Muscle layer of colon (tissue), 2 donors: ENCODE measurements around the gene PPARGC1A.

Source experiments
- H3K27ac ChIP-seq: one replicate; pipeline ENCODE4 v1.7.0; 2013; ENCODE audit warnings: low read depth, mild to moderate bottlenecking, low read length, moderate library complexity
- H3K27me3 ChIP-seq, 2 donors: one replicate each; pipeline ENCODE4 v1.7.0; 2013; ENCODE audit warnings: low read length in 2 of 2, mild to moderate bottlenecking in 2 of 2; ENCODE audit not compliant: insufficient read depth in 2 of 2, control insufficient read depth in 1 of 2
- H3K36me3 ChIP-seq: one replicate; pipeline ENCODE4 v1.7.0; 2013; ENCODE audit warnings: mild to moderate bottlenecking, low read length; ENCODE audit not compliant: insufficient read depth
- H3K4me1 ChIP-seq: one replicate; pipeline ENCODE4 v1.7.0; 2013; ENCODE audit warnings: mild to moderate bottlenecking, low read length; ENCODE audit not compliant: insufficient read depth
- H3K4me3 ChIP-seq, 2 donors: one replicate each; pipeline ENCODE4 v1.7.0; 2013; ENCODE audit warnings: low read length in 2 of 2, low read depth in 1 of 2, mild to moderate bottlenecking in 1 of 2, moderate library complexity in 1 of 2
- H3K9ac ChIP-seq: one replicate; pipeline ENCODE4 v1.7.0; 2013; ENCODE audit warnings: low read length
- H3K9me3 ChIP-seq: one replicate; pipeline ENCODE4 v1.7.0; 2013; ENCODE audit warnings: mild to moderate bottlenecking, low read length
- donor health status: abdominal sarcoma.
- donor health status: Adenocarcinoma of cecum.

The PPARGC1A gene

DNA sequence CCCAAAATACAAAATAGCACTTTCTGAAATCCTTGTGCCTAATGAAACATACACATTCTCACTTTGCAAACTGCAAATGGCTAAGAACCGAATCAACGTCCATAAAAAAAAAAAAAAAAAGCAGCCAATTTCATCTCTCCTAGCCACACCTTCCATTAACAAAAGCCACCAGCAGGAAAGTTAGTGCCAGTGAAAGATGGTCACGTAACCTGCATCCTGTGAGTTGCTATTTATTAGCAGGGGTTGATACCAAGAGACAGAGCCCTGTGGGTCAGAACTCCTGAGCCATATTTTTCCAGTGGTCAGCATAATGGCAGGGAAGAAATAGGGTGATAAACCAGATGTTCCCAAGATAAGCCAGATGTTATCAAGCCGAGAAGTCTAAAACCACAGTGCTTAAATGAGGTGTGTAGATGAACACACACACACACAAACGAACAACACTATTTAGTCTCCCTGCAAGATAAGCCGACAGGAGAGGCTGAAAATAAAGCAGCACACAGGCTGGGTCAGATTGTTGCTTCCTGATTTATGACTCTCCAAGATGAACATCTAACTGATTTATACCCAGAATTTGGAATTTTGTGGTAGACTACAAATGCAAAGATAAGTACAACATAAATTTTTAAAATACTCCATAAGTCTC is 11.5 kb downstream of the PPARGC1A start:
- Histone ChIP-seq H3K9ac (no peak overlapping the region), H3K27me3 (no peaks in the 10 kb centered on the region), H3K9me3 (no peaks in the 10 kb centered on the region), H3K27ac (no peak overlapping the region), H3K4me1 (peaks cover 15% of the 10 kb centered on the region), H3K4me3 (peak overlapping the region in 1 of 2 donors; percentile 1), H3K36me3 (no peaks in the 10 kb centered on the region)

DNA sequence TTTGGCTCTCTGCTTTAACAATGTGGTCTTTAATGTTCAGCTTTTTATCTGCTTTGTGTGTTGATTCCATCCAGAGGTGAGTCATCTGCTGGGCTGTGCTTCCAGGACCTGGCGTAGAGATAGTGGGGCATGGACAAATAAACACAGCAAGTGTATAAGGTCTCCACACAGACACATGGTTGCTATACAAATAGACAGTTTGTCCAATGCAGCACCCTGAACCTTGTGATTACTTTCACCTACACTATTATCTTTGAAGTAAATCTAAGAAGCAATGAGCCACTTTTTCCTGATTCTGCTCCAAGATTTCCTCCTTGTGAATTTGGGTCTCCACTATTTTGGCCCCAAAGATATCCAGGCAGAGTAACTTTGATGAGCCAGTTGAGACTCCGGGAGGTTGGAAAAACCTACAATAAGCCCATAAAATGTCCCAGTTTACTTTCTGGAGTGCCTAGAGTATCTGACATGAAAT is 12.1 kb downstream of the PPARGC1A start:
- H3K36me3 ChIP-seq = no peaks in the 10 kb centered on the region
- H3K4me3 ChIP-seq = peak overlapping the region in 1 of 2 donors; percentile 1
- H3K27me3 ChIP-seq = no peaks in the 10 kb centered on the region
- H3K4me1 ChIP-seq = peaks cover 15% of the 10 kb centered on the region
- no peaks in the 10 kb centered on the region for H3K9me3 ChIP-seq
- no peak overlapping the region for H3K27ac ChIP-seq
- no peak overlapping the region for H3K9ac ChIP-seq

DNA sequence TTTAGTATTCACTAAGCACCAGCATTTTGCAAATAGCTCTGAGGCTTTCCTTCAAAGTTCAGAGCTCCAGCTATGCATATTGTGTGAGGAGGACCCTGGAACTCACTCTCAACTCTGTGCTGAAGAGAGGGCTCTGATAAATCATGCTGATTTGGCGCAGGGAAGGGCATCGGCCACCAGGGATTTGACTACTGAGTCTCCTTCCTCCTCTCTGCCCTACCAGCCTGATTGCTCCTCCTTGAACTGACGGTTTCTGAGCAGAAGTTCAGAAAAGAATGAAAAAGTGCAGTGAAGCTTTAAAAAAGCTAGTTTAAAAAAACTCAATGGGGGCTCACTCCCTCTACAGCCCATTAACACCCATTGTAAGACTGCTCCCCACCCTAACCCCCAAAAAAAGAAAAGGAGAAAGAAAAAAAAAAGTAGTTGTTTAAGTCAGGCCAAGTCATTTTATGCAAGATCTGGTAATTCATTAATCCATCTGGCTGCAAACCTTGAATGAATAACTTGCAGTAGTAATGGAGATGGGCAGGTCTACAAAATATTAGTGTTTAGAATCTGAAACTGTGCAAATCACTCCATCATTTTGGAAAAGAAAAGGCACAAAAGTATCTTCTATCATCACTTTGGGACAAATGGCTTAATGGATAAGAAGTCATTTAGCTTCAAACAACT is 13.3 kb downstream of the PPARGC1A start:
- peaks cover 15% of the 10 kb centered on the region for H3K4me1 ChIP-seq
- H3K9ac ChIP-seq = no peak overlapping the region

DNA sequence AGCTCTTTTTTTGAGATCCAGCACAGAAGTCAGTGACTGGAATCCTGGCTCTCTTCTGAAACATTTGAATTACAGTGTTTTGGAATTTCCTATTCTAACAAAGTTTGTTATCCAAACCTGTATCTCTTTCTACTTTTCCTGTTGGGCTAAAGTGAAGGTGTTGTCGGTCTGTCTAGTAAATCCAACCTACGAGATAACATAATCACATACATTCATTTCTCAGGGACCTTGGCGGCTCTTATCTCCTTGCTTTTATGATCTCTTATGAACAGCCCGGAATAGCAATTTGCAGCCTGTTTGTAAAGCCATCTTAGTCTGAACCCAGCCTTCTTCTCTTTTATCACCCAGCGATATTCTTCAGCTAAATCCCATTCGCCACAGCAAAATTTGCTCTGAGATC is 14.5 kb downstream of the PPARGC1A start:
- H3K9me3 ChIP-seq = no peaks in the 10 kb centered on the region
- H3K4me1 ChIP-seq = peaks cover 15% of the 10 kb centered on the region
- H3K36me3 ChIP-seq = no peaks in the 10 kb centered on the region
- H3K9ac ChIP-seq = no peak overlapping the region
- no peak overlapping the region for H3K4me3 ChIP-seq
- no peaks in the 10 kb centered on the region for H3K27me3 ChIP-seq
- no peak overlapping the region for H3K27ac ChIP-seq

More for the DNA sequence above, 13.3 kb downstream of the PPARGC1A start:
- Histone ChIP-seq H3K4me3 (no peak overlapping the region), H3K36me3 (no peaks in the 10 kb centered on the region), H3K27me3 (no peaks in the 10 kb centered on the region), H3K27ac (no peak overlapping the region), H3K9me3 (no peaks in the 10 kb centered on the region)

DNA sequence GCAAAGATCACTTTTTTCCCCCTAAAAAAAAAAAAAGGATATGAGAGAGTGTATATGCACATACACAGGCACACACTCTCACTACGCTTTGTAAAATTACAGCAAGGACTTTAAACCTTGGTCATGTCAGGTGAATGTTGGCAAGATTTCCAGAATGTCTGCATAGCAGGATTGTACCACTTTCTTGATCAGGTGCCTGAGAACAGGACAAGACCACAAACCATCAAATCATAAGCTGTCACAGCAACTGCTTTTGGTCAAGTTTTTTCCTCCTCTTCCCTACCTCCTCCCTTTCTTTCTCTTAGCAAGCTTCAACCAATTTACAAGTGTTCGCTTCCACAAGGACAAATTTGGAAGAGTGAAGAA is 15.3 kb downstream of the PPARGC1A start:
- Histone ChIP-seq H3K27ac (no peak overlapping the region), H3K9me3 (no peaks in the 10 kb centered on the region), H3K27me3 (no peaks in the 10 kb centered on the region), H3K4me3 (no peak overlapping the region), H3K36me3 (no peaks in the 10 kb centered on the region), H3K4me1 (peaks cover 15% of the 10 kb centered on the region), H3K9ac (no peak overlapping the region)

DNA sequence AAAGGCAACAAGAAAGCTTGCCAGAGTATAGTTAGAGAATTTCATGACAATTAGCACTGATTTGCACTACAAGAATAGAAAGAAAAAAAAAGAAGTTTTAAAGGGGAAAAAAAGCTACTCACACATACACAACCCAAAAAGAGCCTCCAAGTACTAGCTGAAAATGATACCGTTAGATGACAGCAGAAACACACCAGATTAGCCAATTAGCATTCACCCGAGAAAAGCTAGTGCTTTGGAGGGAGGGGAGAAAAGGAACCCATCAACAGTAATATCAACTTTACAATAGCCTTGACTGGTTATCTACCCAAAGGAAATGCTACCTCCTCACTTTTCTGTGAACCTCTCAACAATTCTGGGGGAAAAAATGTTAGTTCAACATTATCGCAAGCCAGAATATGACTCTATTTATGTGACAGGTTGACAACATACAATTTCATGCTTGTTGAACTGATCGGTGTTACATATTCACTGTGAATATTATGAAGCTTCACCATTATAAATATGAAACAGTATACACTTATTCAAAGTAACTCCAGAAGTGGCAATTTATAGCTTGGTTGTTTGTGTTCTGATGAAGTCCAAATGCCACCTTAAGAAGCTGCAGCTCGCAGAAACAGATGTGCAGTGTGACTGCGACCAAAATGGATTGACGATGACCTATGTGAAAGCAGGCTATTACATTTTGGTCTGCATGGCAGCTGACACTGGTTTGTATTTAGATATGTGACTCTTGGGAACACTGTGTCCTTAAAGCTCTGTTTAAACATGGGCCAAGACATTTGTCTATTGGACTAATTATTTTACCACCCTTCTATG is 15.9 kb downstream of the PPARGC1A start:
- no peak overlapping the region for H3K4me3 ChIP-seq
- H3K4me1 ChIP-seq = peaks cover 15% of the 10 kb centered on the region
- no peak overlapping the region for H3K9ac ChIP-seq
- H3K27ac ChIP-seq = no peak overlapping the region
- no peaks in the 10 kb centered on the region for H3K27me3 ChIP-seq
- H3K9me3 ChIP-seq = no peaks in the 10 kb centered on the region
- H3K36me3 ChIP-seq = no peaks in the 10 kb centered on the region

DNA sequence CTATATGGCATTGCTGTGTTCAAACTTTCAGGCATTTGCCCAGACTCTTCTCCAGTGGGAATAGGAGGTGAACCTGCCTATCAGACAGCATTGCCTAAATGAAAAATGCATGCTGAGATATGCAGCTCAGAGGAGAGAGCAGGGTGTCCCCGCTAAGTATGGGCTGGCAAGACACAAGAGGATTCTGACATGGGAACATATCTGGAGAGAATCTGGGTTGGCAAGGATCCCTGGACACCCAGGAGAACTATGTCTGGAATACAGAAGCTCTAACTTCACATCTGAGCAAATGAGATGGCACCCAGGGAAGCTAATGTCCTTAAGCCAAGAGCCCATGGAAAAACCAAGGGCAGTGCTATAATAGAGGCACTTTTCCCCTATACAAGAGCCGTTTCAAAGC is 18.4 kb downstream of the PPARGC1A start:
- H3K9ac ChIP-seq = no peak overlapping the region
- no peaks in the 10 kb centered on the region for H3K4me1 ChIP-seq
- H3K27me3 ChIP-seq = no peaks in the 10 kb centered on the region
- H3K9me3 ChIP-seq = no peaks in the 10 kb centered on the region
- no peak overlapping the region for H3K4me3 ChIP-seq
- H3K27ac ChIP-seq = no peak overlapping the region
- H3K36me3 ChIP-seq = no peaks in the 10 kb centered on the region

DNA sequence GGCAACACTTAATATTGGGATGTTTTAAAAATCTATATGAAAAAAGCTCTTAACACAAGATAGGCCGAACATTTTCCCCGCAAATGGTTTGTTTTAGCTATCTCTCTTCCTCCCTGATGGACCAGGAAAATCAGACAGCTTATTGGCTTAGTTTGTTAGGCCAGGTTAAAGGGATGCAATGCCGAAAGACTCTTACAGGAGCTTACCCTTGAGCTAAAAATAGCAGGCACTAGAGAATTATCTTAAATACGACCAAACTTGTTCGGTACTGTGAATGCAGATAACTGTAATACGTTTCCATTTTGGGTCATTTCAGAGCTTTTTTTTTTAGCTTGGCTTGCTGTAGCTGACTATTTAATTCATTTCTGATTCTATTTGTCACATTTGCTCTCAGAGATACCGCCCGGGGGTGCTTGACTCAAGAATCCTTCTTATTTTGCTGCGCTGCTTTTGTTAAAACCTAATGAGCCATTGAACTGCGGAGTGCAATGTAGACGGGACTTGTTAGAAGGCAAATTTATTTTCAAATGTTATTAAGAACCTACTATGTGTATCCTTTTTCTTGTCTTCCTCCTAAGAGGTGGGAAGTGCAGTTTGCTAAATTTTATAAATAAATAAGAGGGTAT is 23.3 kb downstream of the PPARGC1A start:
- Histone ChIP-seq H3K4me3 (no peak overlapping the region), H3K4me1 (no peaks in the 10 kb centered on the region), H3K27ac (no peak overlapping the region), H3K36me3 (no peaks in the 10 kb centered on the region), H3K9ac (no peak overlapping the region), H3K27me3 (no peaks in the 10 kb centered on the region), H3K9me3 (no peaks in the 10 kb centered on the region)

DNA sequence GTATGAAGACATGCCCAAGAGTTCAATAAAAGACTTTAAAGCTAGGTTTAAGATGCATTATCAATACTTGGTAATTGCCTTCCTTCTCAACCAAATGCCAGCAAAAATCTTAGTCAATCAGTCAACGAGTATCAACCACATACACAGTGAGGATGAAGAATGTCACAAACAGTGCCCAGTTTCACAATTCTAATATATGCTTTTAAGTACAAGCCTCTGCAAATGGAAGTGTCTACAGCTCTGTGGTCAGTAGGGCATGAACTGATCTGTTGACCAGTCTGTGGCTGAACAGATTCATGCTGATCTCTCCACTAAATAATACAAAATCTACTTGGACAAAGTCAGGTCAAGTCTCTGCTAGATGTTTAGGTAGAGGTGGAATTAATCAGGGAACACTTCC is 27.9 kb downstream of the PPARGC1A start:
- Histone ChIP-seq H3K36me3 (no peaks in the 10 kb centered on the region), H3K4me3 (no peak overlapping the region)

DNA sequence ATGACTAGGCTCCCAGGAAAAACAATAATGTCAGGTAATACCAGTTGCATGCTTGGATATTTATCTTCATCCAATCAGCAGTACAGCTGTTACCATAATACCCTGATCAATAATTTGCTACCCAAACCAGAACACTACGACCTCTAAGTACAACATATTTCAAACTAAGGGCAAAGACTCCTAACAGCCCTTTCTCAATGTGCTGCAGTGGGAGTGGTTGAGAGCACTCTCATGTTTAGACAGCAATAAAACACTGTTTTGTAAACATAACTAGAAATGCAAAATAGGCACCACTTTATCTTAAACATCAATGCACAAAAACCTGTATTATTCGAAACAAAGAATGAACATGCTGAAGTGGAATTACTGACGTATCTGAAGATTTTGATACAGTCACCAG is 28.9 kb downstream of the PPARGC1A start:
- H3K9ac ChIP-seq = no peak overlapping the region
- H3K27ac ChIP-seq = no peak overlapping the region
- H3K9me3 ChIP-seq = no peaks in the 10 kb centered on the region
- H3K4me1 ChIP-seq = peaks cover 8% of the 10 kb centered on the region
- no peaks in the 10 kb centered on the region for H3K36me3 ChIP-seq
- H3K4me3 ChIP-seq = no peak overlapping the region
- no peaks in the 10 kb centered on the region for H3K27me3 ChIP-seq

More for the DNA sequence above, 27.9 kb downstream of the PPARGC1A start:
- Histone ChIP-seq H3K4me1 (peaks cover 8% of the 10 kb centered on the region), H3K27me3 (no peaks in the 10 kb centered on the region), H3K9ac (no peak overlapping the region), H3K27ac (no peak overlapping the region), H3K9me3 (no peaks in the 10 kb centered on the region)

DNA sequence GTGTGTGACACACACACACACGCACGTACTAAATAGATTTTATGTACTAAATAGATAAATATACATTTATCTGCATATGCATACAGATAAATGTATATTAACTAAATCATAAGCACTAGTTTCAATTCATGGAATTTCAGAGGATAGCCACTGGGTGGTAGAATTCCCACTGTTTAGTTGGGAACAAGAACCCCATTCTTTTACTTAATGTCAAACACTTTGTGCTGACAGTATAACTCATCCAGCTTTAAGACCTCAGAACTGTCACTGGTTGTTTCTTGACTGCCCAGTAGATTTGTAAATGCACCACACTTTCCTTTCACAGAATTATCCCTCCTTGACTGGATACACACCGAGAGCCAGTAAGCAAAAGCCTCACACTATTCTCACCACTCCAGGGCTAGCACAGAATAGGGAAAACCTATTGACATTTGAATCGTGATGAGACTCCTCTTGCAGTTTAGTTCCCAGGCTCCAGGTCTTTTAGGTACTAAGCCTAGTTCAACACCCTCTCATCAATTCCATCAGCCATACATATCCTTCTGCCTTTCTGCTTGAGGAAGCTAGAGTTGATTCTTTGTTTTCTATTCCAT is 32.4 kb downstream of the PPARGC1A start:
- Histone ChIP-seq H3K4me1 (peaks cover 8% of the 10 kb centered on the region), H3K36me3 (no peaks in the 10 kb centered on the region), H3K4me3 (no peak overlapping the region), H3K27me3 (no peaks in the 10 kb centered on the region), H3K9ac (no peak overlapping the region), H3K9me3 (no peaks in the 10 kb centered on the region), H3K27ac (no peak overlapping the region)
